ENCODE data around the gene NT5C2.

The NT5C2 gene

GRCh38 chr10:103120977-103121735 lies 71.9 kb downstream of the NT5C2 start:
- no peak for DNase-seq

GRCh38 chr10:103120546-103120945 lies 72.5 kb downstream of the NT5C2 start:
- DNase-seq: no peak

- no peak for DNase-seq
Measured at GRCh38 chr10:103117247-103117646, 75.8 kb downstream of the NT5C2 start.

- no peak for DNase-seq
Measured at GRCh38 chr10:103114876-103115275, 78.2 kb downstream of the NT5C2 start.

- no peak for DNase-seq
Measured at GRCh38 chr10:103111918-103112877, 80.9 kb downstream of the NT5C2 start.

GRCh38 chr10:103111031-103111917 lies 81.8 kb downstream of the NT5C2 start:
- no peak for DNase-seq

GRCh38 chr10:103110407-103110806 lies 82.7 kb downstream of the NT5C2 start:
- no peak for DNase-seq

GRCh38 chr10:103109821-103110220 lies 83.3 kb downstream of the NT5C2 start:
- no peak for DNase-seq

- DNase-seq: no peak
Measured at GRCh38 chr10:103106539-103106938, 86.5 kb downstream of the NT5C2 start.

- no peak for DNase-seq
Measured at GRCh38 chr10:103105462-103105861, 87.6 kb downstream of the NT5C2 start.

GRCh38 chr10:103104721-103105120 lies 88.4 kb downstream of the NT5C2 start:
- no peak for DNase-seq

GRCh38 chr10:103103989-103104388 lies 89.1 kb downstream of the NT5C2 start:
- no peak for DNase-seq

GRCh38 chr10:103102195-103102594 lies 90.9 kb downstream of the NT5C2 start:
- no peak for DNase-seq

GRCh38 chr10:103100620-103101019 lies 92.5 kb downstream of the NT5C2 start:
- DNase-seq: no peak

GRCh38 chr10:103098240-103098639 lies 94.8 kb downstream of the NT5C2 start:
- no peak for DNase-seq

GRCh38 chr10:103096130-103096529 lies 96.9 kb downstream of the NT5C2 start:
- no peak for DNase-seq

GRCh38 chr10:103095005-103095404 lies 98.1 kb downstream of the NT5C2 start:
- DNase-seq: no peak

- DNase-seq: no peak
Measured at GRCh38 chr10:103090911-103091310, 102.2 kb downstream of the NT5C2 start.

- DNase-seq: no peak
Measured at GRCh38 chr10:103089493-103089892, 103.6 kb downstream of the NT5C2 start.

GRCh38 chr10:103086799-103087198 lies 106.3 kb downstream of the NT5C2 start:
- no peak for DNase-seq

- DNase-seq: no peak
Measured at GRCh38 chr10:103086261-103086660, 106.8 kb downstream of the NT5C2 start.

- no peak for DNase-seq
Measured at GRCh38 chr10:103083977-103084320, 109.1 kb downstream of the NT5C2 start.
